ENCODE data around the gene UGDH. TPM values are rescaled to one million over a fixed set of nuclear protein-coding genes. Genes with fewer than 3 reads are reported as not detected.
A peak's percentile ranks its signal among the peaks of the same experiment; 100 is the strongest.

UGDH gene
- total and polyA plus RNA-seq, 2 of the 13 experiments (the other 11 are each of a cell fraction or from before 2014, with no cell fraction given), result 99.0 to 384 TPM

- TF ChIP-seq ZZZ3 (CRISPR knock-in tag; IDR thresholded peaks at IDR 0.05; ENCODE audit: borderline replicate concordance) (no peak), ZNF772 (CRISPR knock-in tag; IDR thresholded peaks at IDR 0.05) (peak; percentile 94), ZFP91 (CRISPR knock-in tag; IDR thresholded peaks at IDR 0.05; ENCODE audit: borderline replicate concordance) (peak; percentile 98), CREBL2 (CRISPR knock-in tag; IDR thresholded peaks at IDR 0.05; ENCODE audit: borderline replicate concordance) (peak; percentile 80; the same call in 1 of the 2 replicates), AGO2 (optimal IDR thresholded peaks at IDR 0.05; ENCODE audit: low read depth, low read length) (peak; percentile 89), REL (CRISPR knock-in tag; conservative IDR thresholded peaks at IDR 0.05) (peak; percentile 93), DMAP1 (CRISPR knock-in tag; IDR thresholded peaks at IDR 0.05) (peak; percentile 97), ZNF136 (CRISPR knock-in tag; IDR thresholded peaks at IDR 0.05; ENCODE audit: low read depth) (peak; percentile 99), MIXL1 (CRISPR knock-in tag; IDR thresholded peaks at IDR 0.05) (peak; percentile 44; the same call in 1 of the 2 replicates), IRF9 (CRISPR knock-in tag; IDR thresholded peaks at IDR 0.05; ENCODE audit: borderline replicate concordance) (peak; percentile 87; the same call in 1 of the 2 replicates)
- TF ChIP-seq, protein P1, sequence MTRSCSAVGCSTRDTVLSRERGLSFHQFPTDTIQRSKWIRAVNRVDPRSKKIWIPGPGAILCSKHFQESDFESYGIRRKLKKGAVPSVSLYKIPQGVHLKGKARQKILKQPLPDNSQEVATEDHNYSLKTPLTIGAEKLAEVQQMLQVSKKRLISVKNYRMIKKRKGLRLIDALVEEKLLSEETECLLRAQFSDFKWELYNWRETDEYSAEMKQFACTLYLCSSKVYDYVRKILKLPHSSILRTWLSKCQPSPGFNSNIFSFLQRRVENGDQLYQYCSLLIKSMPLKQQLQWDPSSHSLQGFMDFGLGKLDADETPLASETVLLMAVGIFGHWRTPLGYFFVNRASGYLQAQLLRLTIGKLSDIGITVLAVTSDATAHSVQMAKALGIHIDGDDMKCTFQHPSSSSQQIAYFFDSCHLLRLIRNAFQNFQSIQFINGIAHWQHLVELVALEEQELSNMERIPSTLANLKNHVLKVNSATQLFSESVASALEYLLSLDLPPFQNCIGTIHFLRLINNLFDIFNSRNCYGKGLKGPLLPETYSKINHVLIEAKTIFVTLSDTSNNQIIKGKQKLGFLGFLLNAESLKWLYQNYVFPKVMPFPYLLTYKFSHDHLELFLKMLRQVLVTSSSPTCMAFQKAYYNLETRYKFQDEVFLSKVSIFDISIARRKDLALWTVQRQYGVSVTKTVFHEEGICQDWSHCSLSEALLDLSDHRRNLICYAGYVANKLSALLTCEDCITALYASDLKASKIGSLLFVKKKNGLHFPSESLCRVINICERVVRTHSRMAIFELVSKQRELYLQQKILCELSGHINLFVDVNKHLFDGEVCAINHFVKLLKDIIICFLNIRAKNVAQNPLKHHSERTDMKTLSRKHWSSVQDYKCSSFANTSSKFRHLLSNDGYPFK (CRISPR knock-in tag; IDR thresholded peaks at IDR 0.05; ENCODE audit: borderline replicate concordance), result peak; percentile 83; the same call in 1 of the 2 replicates
- TF ChIP-seq, protein P2, sequence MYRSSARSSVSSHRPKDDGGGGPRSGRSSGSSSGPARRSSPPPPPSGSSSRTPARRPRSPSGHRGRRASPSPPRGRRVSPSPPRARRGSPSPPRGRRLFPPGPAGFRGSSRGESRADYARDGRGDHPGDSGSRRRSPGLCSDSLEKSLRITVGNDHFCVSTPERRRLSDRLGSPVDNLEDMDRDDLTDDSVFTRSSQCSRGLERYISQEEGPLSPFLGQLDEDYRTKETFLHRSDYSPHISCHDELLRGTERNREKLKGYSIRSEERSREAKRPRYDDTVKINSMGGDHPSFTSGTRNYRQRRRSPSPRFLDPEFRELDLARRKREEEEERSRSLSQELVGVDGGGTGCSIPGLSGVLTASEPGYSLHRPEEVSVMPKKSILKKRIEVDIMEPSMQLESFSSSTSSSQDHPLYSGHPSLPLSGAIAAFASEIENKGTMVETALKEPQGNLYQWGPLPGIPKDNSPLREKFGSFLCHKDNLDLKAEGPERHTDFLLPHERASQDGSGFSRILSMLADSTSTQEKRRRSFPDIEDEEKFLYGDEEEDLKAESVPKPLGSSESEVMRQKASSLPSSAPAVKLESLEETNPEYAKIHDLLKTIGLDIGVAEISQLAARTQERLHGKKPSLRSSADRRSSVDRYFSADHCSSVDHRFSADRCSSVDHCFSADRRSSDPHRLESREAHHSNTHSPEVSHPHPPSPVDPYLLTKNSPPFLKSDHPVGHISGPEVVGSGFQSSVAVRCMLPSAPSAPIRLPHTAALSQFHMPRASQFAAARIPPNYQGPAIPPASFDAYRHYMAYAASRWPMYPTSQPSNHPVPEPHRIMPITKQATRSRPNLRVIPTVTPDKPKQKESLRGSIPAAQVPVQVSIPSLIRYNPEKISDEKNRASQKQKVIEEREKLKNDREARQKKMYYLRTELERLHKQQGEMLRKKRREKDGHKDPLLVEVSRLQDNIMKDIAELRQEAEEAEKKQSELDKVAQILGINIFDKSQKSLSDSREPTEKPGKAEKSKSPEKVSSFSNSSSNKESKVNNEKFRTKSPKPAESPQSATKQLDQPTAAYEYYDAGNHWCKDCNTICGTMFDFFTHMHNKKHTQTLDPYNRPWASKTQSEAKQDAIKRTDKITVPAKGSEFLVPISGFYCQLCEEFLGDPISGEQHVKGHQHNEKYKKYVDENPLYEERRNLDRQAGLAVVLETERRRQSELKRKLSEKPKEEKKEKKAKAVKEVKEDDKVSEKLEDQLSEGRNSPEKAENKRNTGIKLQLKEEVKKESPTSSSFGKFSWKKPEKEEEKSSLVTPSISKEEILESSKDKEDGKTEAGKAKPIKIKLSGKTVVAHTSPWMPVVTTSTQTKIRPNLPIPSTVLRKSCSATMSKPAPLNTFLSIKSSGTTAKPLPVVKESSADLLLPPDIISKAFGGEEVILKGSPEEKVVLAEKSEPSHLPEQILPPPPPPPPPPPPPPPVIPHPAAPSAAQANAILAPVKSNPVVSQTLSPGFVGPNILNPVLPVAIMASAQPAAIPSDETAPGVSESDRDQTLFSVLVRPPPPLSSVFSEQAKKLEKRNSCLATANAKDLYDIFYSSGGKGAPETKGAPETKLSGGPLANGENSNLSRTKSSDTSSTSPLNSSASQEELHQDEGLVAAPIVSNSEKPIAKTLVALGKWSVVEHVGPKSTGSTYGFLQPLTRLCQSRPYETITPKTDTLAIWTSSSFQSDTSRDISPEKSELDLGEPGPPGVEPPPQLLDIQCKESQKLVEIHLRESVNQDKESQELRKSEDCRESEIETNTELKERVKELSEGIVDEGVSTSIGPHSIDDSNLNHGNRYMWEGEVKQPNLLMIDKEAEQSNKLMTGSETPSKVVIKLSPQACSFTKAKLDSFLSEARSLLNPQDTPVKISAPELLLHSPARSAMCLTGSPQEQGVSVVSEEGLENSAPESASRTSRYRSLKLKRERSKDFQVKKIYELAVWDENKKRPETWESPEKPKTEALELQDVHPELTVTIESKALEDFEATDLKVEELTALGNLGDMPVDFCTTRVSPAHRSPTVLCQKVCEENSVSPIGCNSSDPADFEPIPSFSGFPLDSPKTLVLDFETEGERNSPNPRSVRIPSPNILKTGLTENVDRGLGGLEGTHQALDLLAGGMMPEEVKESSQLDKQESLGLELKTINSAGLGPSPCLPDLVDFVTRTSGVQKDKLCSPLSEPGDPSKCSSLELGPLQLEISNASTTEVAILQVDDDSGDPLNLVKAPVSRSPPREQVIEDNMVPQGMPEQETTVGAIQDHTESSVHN (CRISPR knock-in tag; IDR thresholded peaks at IDR 0.05), result peak; percentile 41; the same call in 1 of the 2 replicates
Measured at GRCh38 chr4:39527296-39528060, at the start of gene UGDH (continued).
